ENCODE results near the gene SC5D. TPM values are rescaled to one million over a fixed set of nuclear protein-coding genes. Genes with fewer than 3 reads are reported as not detected.

The SC5D gene
- total RNA-seq, 1 experiment from 2014 or later = 79.2 TPM

DNA sequence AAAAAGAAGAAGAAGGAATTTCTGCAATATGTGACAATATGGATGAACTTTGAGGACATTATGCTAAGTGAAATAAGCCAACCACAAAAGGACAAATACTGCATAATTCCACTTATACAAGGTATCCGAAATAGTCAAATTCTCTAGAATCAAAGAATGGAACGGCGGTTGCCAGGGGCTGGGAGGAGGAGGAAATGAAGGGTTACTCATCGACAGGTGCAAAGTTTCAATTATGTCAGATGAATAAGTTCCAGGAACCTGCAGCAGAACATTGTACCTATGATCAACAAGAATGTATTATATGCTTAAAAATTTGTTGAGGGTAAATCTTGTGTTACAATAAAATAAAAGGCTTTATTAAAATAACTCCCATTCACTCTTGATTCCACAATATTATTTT lies 49.0 kb downstream of the SC5D start:
- Mint-ChIP-seq H3K36me3 (no peaks in the 10 kb centered on the region), H3K4me1 (no peaks in the 10 kb centered on the region), H3K9me3 (no peaks in the 10 kb centered on the region), H3K27me3 (ENCODE audit: low read depth) (no peaks in the 10 kb centered on the region), H3K27ac (no peak overlapping the region), H3K4me3 (no peak overlapping the region)
- ATAC-seq = no peak
- ChIA-PET CTCF (no interaction called here), POLR2A (interaction anchor here (1.1 kb wide), 1 partner anchor 26 kb away, joined by 4 read pairs; no protein-coding TSS in a partner anchor)
- TF ChIP-seq E2F1 (CRISPR knock-in tag; IDR thresholded peaks at IDR 0.05) = no peak
- no peak for TF ChIP-seq ATF3 (CRISPR knock-in tag; conservative IDR thresholded peaks at IDR 0.05)
- TF ChIP-seq GRHL2 (CRISPR knock-in tag; IDR thresholded peaks at IDR 0.05; ENCODE audit: insufficient replicate concordance, severe bottlenecking) = no peak
- TF ChIP-seq ELF4 (CRISPR knock-in tag; IDR thresholded peaks at IDR 0.05; ENCODE audit: low read depth) = no peak
- no peak for TF ChIP-seq HMGA2 (CRISPR knock-in tag; IDR thresholded peaks at IDR 0.05)
- TF ChIP-seq, protein P1, sequence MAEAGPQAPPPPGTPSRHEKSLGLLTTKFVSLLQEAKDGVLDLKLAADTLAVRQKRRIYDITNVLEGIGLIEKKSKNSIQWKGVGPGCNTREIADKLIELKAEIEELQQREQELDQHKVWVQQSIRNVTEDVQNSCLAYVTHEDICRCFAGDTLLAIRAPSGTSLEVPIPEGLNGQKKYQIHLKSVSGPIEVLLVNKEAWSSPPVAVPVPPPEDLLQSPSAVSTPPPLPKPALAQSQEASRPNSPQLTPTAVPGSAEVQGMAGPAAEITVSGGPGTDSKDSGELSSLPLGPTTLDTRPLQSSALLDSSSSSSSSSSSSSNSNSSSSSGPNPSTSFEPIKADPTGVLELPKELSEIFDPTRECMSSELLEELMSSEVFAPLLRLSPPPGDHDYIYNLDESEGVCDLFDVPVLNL (CRISPR knock-in tag; IDR thresholded peaks at IDR 0.05; ENCODE audit: borderline replicate concordance, low read depth) = no peak
- TF ChIP-seq NR3C1 (CRISPR knock-in tag; conservative IDR thresholded peaks at IDR 0.05; ENCODE audit: low read depth) = no peak
- TF ChIP-seq, protein P2, sequence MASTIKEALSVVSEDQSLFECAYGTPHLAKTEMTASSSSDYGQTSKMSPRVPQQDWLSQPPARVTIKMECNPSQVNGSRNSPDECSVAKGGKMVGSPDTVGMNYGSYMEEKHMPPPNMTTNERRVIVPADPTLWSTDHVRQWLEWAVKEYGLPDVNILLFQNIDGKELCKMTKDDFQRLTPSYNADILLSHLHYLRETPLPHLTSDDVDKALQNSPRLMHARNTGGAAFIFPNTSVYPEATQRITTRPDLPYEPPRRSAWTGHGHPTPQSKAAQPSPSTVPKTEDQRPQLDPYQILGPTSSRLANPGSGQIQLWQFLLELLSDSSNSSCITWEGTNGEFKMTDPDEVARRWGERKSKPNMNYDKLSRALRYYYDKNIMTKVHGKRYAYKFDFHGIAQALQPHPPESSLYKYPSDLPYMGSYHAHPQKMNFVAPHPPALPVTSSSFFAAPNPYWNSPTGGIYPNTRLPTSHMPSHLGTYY (CRISPR knock-in tag; IDR thresholded peaks at IDR 0.05) = no peak
- no peak for TF ChIP-seq MAX (CRISPR knock-in tag; IDR thresholded peaks at IDR 0.05)
- no peak for TF ChIP-seq ZBTB21 (CRISPR knock-in tag; IDR thresholded peaks at IDR 0.05; ENCODE audit: borderline replicate concordance)
- TF ChIP-seq, protein P3, sequence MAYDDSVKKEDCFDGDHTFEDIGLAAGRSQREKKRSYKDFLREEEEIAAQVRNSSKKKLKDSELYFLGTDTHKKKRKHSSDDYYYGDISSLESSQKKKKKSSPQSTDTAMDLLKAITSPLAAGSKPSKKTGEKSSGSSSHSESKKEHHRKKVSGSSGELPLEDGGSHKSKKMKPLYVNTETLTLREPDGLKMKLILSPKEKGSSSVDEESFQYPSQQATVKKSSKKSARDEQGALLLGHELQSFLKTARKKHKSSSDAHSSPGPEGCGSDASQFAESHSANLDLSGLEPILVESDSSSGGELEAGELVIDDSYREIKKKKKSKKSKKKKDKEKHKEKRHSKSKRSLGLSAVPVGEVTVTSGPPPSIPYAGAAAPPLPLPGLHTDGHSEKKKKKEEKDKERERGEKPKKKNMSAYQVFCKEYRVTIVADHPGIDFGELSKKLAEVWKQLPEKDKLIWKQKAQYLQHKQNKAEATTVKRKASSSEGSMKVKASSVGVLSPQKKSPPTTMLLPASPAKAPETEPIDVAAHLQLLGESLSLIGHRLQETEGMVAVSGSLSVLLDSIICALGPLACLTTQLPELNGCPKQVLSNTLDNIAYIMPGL (CRISPR knock-in tag; IDR thresholded peaks at IDR 0.05) = no peak
- no peak for TF ChIP-seq IRF2 (CRISPR knock-in tag; IDR thresholded peaks at IDR 0.05; ENCODE audit: borderline replicate concordance, low read depth)
- no peak for TF ChIP-seq CREM (CRISPR knock-in tag; IDR thresholded peaks at IDR 0.05)
- no peak for TF ChIP-seq FOXK1 (CRISPR knock-in tag; IDR thresholded peaks at IDR 0.05)
- TF ChIP-seq RORB (CRISPR knock-in tag; IDR thresholded peaks at IDR 0.05) = no peak
- no peak for TF ChIP-seq PRDM15 (CRISPR knock-in tag; IDR thresholded peaks at IDR 0.05)
- no peak for DNase-seq (ENCODE audit: low spot score)
